NCI-H82 (cell line): ENCODE results near the gene MTRF1.

Source experiments
- DNase-seq: peaks from one replicate; lab custom pipeline; 2025; lab: John Stamatoyannopoulos, UW

The MTRF1 gene, protein sequence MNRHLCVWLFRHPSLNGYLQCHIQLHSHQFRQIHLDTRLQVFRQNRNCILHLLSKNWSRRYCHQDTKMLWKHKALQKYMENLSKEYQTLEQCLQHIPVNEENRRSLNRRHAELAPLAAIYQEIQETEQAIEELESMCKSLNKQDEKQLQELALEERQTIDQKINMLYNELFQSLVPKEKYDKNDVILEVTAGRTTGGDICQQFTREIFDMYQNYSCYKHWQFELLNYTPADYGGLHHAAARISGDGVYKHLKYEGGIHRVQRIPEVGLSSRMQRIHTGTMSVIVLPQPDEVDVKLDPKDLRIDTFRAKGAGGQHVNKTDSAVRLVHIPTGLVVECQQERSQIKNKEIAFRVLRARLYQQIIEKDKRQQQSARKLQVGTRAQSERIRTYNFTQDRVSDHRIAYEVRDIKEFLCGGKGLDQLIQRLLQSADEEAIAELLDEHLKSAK

DNA sequence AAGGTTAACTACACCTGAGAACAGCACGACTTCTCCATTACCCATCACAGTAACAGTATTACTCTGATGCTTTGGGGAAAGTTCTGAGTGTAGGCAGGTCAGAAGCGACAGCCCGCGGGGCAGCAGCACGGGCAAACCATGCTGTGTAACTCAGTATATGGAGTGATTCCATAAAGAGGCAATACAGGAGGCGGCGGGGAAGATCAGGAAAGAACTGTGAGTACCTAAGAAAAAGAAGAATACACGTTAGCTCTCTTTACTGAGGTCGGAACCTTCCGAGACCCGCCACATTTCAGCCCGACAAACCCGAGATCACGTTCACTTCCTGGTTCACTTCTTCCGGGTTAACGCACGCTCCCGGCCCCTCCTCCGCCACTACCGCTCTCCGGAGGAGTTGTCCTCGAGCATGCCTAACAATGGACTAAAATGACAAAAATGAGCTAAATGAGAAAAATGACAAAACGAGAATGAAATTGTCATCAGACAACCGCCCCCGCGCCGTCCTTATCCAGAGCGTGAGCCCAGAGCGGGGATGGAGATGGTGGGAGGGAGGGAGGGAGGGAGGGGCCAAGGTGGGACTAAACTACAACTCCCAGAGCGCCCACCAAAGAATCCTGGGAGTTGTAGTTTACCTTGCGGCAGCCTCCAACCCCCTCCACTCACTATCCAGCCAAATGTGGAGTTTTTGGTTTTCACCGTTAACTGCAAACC lies at the start of gene MTRF1:
Gene MTRF1 (minus strand): TSS at position 316 of the 711 bp plus-strand sequence. CDS start 2,669 bp downstream, outside the sequence.
- DNase-seq: peak; percentile 94

DNA sequence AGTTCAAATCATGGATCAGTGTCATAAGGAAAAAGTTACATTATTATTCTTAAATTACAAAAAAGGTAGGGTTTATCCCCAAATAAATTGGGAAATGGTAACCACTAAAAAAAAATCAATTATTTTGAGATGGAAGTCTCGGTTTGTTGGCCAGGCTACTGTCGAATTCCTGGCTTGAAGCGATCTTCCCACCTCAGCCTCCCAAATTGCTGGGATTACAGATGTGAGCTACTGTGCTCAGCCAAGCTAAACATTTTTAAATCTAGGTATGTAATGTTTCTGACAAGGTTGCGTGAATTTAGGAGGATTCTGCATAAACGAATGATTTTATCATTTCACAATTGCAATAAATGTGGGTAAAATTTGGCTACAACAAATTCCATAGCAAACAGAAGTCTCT lies 49.7 kb upstream of the MTRF1 start:
- peak; percentile 34 for DNase-seq

DNA sequence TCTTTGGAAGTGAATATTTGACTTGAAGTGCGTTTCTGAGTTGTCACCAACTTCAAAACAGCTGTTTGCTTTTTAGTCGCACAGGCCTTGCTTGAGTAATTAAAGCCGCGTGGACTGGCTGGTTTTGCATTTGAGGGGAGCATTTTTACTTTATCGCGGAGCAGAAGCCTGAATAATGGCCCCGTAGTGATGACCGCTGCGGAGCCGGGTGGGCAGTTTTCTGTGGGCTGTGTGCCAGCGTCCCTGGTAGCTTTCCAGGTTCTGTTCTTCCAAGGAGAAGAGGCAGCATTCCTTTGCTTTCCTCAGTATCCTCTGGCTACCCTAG lies 48.8 kb upstream of the MTRF1 start:
- peak; percentile 60 for DNase-seq

DNA sequence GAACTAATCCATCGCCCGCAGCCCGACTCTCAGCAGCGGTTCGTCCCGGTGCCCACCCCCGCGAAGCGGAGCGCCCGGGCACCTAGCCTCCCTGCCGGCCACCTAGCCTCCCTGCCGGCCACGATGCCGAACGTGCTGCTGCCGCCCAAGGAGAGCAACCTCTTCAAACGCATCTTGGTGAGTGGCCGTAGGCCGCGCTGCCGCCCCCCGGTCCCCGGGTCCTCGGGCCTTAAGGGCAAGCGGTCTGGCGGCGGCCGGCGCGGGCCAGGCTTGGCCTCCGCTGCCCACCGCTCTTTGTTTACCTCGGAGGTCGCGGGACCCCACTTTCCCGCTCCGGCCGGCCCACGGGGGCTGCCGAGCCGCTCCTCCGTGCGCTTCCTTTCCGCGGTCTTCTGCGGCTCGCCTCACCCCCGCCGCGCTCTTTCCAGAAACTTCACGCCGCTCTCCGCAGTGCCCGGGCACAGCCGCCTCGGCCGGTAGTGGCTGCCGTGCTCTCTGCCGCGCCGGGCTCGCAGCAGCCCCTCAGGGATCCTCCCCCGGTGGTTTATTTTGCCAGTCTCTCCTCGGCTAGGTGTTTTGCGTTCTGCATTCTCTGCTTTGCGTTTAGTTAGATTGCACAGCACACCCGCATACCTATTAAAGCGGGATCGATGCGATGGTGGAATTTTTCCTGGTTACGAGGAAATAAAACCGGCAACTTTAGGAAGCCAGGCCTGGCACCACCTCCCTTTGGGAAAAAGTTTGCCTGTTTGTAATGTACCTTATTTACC lies 48.2 kb upstream of the MTRF1 start:
- DNase-seq: peak; percentile 73

DNA sequence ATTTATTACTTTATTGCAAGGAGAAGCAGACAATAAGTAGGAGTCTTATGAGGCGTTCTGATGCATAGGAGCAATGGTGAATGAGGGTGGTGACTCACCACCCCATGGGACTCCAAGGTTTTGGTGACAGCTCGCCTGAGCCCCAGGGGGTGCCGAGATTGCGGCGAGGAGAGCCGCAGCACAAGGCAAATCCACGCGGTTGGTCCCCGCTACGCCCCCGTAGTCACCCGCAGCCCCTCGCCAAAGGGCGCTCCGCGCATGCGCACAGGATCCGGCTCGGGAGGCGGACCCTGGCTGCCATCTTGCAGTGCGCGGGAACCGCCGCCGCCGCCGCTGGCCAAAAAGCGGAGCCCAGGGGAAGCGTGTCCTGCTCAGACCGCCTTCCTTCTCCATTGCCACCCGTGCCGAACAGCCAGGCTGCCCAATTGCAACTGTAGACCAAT lies 47.6 kb upstream of the MTRF1 start, which contains the start of gene NAA16:
Gene NAA16 (plus strand): TSS at position 305 of the 443 bp plus-strand sequence. CDS start 262 bp downstream, outside the sequence.
- peak; percentile 97 for DNase-seq

DNA sequence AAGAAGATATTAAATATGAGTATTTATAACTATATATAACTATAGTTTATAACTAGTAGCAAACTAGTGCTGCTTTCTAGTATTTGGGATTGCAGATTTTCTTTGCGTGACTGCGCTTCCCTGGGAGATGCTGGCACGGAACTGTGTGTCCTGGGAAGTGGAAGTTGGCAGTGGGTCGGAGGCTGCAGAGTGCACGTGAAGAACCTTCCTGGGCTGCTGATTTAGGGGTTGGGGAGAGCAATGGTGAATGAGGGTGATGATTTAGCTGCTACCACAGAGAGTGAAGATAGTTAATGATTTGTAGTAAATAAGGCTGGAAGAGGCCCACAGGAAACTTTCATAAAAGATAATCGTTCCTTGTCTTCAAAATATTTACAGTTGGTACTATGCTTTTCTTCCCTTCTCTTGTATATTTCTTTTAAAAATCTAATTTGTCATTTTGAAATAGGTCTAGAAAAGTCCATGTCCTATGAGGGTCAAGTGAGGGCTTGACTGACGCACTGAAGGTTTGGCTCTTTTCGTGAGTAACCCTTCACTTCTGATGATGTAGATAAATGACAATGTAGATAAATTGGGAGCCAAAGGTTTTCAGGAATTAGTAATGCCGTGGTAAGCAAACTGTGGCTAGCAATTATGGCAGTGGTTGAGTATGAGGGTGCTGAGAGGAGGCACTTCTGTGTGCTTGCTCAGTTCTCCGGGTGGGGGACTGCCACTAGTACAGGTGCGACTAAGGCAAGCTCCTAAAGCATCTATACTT lies 44.7 kb upstream of the MTRF1 start:
- no peak for DNase-seq

DNA sequence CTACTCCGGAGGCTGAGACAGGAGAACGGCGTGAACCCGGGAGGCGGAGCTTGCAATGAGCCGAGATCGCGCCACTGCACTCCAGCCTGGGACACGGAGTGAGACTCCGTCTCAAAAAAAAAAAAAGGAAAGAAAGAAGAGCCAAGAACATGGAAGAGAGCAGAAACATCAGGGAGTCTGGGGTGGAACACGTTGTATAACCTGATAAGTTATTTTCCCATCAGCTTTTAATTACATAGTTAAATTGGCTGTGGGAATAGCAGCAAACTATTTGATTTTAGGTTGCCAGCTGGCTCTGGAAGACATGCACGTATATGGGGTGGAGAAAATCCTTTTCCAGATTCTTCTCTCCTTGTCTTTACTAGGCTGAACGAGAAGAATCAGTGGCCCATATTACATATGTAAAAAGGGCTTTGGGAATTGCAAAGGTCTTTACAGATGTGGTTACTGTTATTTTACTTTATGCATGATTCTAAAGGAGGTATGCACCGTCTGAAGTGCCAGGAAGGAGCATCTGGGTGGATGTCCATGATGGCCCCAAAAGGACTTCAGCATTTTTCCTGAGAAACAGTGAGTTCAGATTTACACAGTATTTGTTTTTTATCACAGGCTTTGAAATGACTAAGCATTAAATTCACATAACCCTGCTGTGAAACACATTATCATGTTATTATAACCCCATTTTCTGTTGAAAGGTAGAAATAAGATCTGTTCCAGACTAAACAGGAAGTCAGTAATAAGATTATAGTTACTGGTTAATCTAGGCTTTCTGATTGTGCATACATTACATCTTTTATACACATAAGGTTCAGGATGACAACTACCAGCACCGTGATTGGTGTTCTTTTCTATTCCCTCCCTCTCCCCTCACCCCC lies 43.1 kb upstream of the MTRF1 start:
- peak; percentile 17 for DNase-seq

DNA sequence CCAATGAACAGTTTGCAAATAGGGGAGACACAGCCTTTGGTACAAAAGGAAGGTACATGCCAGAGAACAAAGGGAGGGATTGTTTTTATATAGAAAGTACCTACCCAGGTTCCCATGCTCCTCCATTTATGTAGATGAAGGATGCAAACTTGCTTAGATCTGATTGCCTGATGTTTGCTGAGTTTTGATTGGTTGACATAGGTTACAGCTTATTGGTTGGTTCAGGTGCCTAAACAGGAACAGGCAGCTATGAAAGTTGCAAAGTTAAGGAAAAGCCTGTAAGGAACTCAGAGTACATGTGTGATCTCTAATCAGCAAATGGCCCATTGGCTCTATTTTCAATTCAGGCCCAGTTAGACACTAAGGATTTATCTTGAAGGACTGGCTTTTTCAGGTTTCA lies 41.2 kb upstream of the MTRF1 start:
- DNase-seq: no peak

DNA sequence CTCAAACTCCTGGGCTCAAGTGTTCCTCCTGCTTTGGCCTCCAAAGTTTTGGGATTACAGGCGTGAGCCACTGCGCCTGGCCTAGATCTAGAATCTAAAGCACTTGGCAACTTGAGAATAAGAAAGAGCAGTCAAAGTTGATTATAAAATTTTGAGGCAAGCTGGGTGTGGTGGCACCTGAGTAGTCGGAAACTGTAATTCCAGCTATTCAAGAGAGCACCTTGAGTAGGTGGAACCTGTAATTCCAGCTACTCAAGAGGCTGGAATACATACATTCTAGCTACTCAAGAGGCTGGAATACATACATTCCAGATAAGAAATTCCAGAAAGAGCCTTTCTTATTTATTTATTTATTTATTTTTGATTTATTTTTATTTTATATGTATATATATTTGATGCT lies 39.4 kb upstream of the MTRF1 start:
- DNase-seq: no peak

DNA sequence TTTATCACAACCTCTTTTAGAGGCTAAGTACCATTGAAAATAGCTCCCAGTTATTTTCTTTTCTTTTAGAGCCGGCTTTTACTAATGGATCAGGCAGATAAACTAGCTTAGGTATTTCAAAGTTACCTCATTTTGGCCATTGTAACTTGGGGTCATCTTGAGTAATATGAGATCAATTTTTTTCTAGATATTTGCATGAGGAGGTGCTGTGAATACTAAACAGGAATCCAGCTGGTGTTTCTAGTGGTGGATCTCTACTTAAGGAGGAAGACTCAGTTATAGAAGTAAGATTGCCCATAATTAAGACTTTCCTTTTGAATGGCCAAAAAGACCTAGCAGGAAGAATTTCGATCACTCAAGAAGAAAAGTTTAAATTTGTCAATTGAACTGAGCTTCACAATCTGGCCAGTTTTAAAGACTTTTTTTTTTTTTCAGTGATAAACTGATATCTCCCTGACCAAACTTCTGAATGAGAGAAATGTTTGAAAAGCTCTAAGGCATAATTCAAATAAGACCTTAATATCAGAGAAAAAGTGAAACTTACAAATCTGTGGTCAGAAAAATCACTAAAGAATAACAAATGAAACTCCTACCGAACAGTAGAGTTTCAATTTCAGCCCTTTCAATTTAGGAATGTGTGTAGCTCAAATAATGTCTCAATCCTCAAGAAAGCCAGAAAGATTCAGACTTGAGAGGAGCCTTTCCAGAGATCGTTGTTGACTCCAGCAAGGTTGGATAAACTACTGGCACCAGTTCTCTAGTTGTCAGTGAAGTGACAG lies 36.1 kb upstream of the MTRF1 start:
- DNase-seq: no peak

DNA sequence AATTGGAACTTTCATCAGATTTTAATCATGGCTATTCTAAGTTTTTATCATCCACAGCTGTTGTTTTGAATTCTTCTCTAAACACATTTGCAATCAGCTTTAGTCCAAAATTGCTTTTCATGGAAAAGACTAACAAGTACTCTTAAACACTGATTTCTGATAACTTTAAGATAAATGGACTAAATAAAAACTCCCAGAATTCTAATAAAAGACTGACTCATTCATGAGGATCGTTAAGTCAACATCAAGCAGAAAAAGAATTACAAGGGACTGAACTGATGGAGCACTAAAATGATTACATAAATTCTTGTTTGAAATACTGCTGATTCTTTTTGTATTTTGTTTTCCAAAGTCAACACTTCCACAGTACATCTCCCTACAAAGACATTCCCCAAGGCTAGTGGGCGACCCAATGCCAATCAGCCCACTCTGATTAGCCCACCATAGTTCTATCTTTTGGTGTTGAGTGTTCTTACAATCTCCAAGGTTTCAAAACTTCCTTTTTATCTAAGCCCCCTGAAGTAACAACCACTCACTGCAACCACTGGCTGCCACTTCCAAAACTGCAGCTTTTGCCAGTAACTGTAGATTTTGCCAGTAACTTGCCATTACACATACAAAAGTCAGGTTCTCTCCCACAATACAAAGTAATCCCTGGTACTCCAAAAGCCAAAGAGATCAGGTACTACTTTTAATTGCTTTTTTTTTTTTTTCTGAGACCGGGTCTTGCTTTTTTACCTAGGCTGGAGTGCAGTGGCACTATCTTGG lies 33.7 kb upstream of the MTRF1 start:
- no peak for DNase-seq

DNA sequence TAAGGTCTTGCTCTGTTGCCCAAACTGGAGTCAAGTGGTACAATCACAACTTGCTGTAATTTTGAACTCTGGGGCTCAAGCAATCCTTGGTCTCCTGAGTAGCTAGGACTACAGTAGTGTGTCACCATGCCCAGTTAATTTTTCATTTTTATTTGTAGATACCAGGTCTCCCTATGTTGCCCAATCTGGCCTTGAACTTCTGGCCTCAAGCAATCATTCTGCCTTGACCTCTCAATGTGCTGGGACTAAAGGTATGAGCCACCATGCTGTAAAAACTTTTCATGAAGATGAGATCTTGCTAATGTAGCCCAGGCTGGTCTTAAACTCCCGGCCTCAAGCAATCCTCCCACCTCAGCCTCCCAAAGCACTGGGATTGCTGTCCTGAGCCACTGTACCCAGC lies 32.6 kb upstream of the MTRF1 start:
- no peak for DNase-seq

DNA sequence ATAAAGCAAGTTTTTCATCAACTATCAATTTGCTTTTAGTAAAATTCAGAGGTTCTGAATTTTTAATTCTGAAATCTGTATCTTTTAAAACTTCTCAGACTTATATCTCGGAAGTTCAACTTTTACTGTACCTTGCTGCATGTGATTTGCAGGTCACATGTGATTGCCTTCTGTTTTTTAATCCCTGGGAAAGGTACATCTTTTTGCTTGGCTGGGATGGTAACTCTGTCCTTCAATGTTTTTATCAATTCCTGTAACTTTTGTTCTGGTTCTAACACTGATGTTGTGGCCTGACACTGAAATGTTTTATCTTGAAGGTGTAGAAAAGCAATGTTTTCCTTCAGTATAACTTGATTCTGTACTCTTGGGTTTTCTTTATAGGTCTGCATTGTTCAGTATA lies 31.5 kb upstream of the MTRF1 start:
- DNase-seq: no peak

DNA sequence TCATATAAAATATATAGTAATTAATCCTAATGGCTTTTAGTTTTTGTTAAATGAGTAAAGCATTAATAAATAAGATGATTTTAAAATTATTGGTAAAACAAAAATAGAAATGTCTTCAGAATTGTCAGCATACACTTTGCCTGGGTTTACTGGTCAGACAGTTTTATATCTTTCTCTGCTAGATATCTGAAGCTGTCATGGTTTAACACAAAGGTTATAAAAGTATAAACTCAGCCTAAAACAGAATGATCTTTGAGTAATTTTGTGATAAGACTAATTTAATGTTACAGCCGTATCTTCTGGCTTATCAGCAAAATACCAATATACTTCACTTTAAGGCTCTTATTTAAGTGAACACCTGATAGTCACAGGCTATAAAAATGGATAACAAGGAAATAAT lies 29.9 kb upstream of the MTRF1 start:
- DNase-seq: no peak

DNA sequence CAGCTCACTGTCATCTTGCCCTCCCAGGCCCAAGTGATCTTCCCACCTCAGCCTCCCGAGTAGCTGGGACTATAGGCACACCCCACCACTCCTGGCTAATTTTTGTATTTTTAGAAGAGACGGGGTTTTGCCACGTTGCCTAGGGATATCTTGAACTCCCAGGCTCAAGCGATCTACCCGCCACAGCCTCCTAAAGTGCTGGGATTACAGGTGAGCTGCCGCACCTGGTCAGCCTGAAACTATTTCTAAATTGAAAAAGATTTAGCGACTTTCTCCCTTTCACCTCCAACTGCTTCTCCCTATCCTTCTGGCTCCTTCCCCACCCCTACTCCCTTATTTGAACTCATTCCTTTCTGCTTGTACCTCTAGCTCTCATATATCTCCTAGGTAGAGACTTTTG lies 27.9 kb upstream of the MTRF1 start:
- no peak for DNase-seq

DNA sequence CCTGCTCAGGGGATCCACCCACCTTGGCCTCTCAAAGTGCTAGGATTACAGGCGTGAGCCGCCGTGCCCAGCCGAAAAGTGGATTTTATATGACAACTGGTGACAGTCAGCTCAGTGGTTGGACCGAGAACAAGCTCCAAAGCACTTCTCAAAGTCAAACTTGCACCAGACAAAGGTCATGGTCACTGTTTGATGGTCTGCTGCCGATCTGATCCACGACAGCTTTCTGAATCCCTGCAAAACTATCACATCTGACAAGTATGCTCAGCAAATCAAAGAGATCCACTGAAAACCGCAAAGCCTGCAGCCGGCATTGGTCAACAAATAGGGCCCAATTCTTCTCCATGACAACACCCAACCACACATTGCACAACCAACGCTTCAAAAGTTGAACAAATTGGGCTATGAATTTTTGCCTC lies 26.1 kb upstream of the MTRF1 start:
- DNase-seq: no peak

DNA sequence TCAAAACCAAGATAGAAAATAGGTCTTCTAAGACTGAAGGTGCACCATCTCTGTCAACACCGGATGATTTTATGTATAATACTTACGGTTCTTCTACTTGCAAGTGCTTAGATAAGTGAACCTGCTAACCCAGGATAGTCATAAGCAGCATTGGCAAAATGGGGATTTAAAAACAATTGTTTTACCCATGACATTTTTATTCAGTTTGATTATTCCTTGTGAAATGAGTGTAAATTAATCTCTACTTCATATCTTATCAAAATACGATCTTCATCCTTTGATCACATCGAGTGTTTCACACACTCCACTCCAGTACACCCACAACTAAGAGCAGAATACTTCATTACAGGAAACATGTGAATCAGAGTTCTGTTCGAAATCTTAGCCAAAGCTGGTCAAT lies 23.0 kb upstream of the MTRF1 start:
- DNase-seq: no peak

DNA sequence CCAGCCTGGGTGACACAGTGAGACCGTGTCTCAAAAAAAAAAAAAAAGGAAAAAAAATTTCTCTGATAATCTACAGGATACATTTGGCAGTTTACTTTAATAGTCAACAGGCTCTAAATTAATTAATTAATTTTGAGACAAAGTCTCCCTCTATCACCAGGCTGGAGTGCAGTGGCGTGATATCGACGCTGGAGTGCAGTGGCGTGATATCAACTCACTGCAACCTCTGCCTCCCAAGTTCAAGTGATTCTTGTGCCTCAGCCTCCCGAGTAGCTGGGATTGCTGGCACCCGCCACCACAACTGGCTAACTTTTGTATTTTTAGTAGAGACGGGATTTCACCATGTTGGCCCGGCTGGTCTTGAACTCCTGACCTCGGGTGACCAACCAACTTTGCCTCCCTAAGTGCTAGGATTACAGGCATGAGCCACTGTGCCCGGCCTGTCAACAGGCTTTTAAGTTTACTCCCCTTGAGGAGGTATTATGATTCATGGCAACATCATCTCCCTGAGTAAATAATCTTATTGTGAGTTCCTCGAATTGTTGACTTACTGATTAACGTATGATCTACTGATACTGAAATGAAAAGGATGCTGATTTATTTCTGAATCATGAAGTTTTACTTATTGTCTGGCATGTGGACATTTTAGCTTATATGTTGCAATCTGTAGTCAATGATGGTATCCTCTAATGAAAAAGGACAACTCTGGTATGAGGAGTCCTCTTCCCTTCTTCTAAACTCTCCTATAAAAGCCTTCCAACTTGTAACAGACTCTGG lies 21.3 kb upstream of the MTRF1 start:
- DNase-seq: no peak
